Measurements from ENCODE around the gene AKR1C3.
"Not testable (repeated sequence)": the region's sequence is repeated elsewhere in the genome, so short reads cannot be mapped to it uniquely, and the experiment has no call there.

Gene AKR1C3

GRCh38 chr10:5089865-5090264, 4.3 kb upstream of the AKR1C3 start:
- H3K4me1 ChIP-seq (ENCODE audit: control insufficient read depth, insufficient read depth, low read length, poor library complexity, severe bottlenecking) = no peaks in the 10 kb centered on the region
- no peaks in the 10 kb centered on the region for H3K9me3 ChIP-seq (ENCODE audit: control insufficient read depth, low read length)
- no peaks in the 10 kb centered on the region for H3K36me3 ChIP-seq (ENCODE audit: control insufficient read depth, insufficient read depth, low read length)
- no peak overlapping the region for H3K27ac ChIP-seq (ENCODE audit: low read depth, low read length, severe bottlenecking)
- whole genome bisulfite sequencing, 2 experiments (ENCODE audit: insufficient coverage in 2 of 2) = 61 to 92% methylated on average over 2 to 3 of the region's 4 CpGs
- no peak overlapping the region for H3K4me3 ChIP-seq (ENCODE audit: extremely low read depth, insufficient read depth, low read length, poor library complexity, severe bottlenecking)

GRCh38 chr10:5090551-5090950, 3.7 kb upstream of the AKR1C3 start:
- Histone ChIP-seq H3K27ac (ENCODE audit: low read depth, low read length, severe bottlenecking) (no peak overlapping the region), H3K9me3 (ENCODE audit: control insufficient read depth, low read length) (no peaks in the 10 kb centered on the region), H3K4me3 (ENCODE audit: extremely low read depth, insufficient read depth, low read length, poor library complexity, severe bottlenecking) (no peak overlapping the region), H3K36me3 (ENCODE audit: control insufficient read depth, insufficient read depth, low read length) (no peaks in the 10 kb centered on the region), H3K4me1 (ENCODE audit: control insufficient read depth, insufficient read depth, low read length, poor library complexity, severe bottlenecking) (no peaks in the 10 kb centered on the region)

DNA sequence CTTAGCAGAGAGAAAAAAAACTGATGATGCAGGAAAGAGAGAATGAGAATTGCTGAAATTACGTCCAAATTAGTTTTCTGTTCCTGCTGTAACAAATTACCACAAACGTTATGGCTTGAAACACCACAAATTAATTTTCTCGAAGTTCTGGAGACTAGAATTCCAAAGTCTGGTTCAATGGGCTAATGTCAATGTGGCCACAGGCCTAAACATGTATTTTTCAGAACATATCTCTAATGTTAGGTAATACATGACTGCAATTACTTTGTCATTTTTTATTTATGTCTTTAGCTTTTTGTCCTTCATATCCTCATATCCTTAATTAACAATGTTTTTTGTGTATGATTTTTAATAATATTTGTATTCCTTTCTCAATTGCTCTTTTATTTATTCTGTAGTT, 3.0 kb upstream of the AKR1C3 start:
- H3K27ac ChIP-seq (ENCODE audit: low read depth, low read length, severe bottlenecking) = no peak overlapping the region
- WGBS, 2 experiments (ENCODE audit: insufficient coverage in 2 of 2) = 90% methylated on average over 3 of the region's 3 CpGs; no CpG with 5 or more reads in 1 of the 2 experiments
- no peaks in the 10 kb centered on the region for H3K4me1 ChIP-seq (ENCODE audit: control insufficient read depth, insufficient read depth, low read length, poor library complexity, severe bottlenecking)
- no peaks in the 10 kb centered on the region for H3K9me3 ChIP-seq (ENCODE audit: control insufficient read depth, low read length)
- H3K4me3 ChIP-seq (ENCODE audit: extremely low read depth, insufficient read depth, low read length, poor library complexity, severe bottlenecking) = no peak overlapping the region
- H3K36me3 ChIP-seq (ENCODE audit: control insufficient read depth, insufficient read depth, low read length) = no peaks in the 10 kb centered on the region

GRCh38 chr10:5092375-5092774, 1.8 kb upstream of the AKR1C3 start:
- H3K4me1 ChIP-seq (ENCODE audit: control insufficient read depth, insufficient read depth, low read length, poor library complexity, severe bottlenecking) = no peaks in the 10 kb centered on the region

DNA sequence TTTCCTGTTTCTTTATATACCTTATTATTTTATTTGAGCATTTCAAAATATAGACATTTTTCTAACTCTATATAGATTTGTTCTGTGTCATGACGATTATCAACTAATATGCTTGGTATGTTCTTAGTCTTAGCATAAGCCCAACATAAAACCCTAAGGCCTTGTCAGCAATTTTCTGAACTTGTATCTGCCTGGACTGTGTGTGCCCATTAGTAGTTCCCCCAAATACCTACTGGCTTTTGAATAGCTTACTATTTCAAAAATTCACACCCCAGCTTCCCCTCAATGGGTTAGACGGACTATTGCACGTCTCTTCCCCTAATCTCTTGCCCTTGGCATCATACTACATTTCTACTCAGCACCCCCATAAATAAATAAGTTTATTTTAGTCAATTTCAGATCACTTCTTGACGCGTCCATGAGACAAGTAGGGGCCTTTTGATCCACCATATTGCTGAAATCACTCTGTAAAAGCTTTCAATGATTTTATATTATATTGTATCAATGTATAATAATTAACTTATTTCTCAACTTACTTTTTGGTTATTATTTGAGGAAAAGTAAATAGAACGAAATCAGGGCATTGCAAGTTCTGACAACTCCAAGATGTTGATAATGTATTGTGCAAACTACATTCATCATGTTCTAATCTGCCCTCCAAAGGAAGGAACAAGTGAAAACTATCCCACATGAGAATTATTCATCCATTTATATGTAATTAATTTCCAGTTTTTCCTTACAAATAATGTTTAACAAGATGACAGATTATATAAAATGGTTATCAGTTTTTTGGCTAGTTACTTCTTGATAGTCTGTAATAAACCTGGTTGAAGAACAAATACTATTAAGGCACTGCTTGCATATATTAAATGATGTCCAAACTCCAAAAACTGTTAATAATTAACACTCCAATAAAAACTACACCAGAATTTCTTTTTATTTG, 1.1 kb upstream of the AKR1C3 start:
- WGBS, 2 experiments (ENCODE audit: insufficient coverage in 2 of 2) = 65 to 100% methylated on average over 2 of the region's 6 CpGs
- Histone ChIP-seq H3K4me1 (ENCODE audit: control insufficient read depth, insufficient read depth, low read length, poor library complexity, severe bottlenecking) (no peaks in the 10 kb centered on the region), H3K36me3 (ENCODE audit: control insufficient read depth, insufficient read depth, low read length) (no peaks in the 10 kb centered on the region), H3K4me3 (ENCODE audit: extremely low read depth, insufficient read depth, low read length, poor library complexity, severe bottlenecking) (no peak overlapping the region), H3K27ac (ENCODE audit: low read depth, low read length, severe bottlenecking) (no peak overlapping the region), H3K9me3 (ENCODE audit: control insufficient read depth, low read length) (no peaks in the 10 kb centered on the region)

More at GRCh38 chr10:5092375-5092774, 1.8 kb upstream of the AKR1C3 start:
- no peaks in the 10 kb centered on the region for H3K9me3 ChIP-seq (ENCODE audit: control insufficient read depth, low read length)
- no peak overlapping the region for H3K27ac ChIP-seq (ENCODE audit: low read depth, low read length, severe bottlenecking)
- no peaks in the 10 kb centered on the region for H3K36me3 ChIP-seq (ENCODE audit: control insufficient read depth, insufficient read depth, low read length)
- WGBS, 2 experiments (ENCODE audit: insufficient coverage in 2 of 2) = no CpG with 5 or more reads among the region's 2 CpGs
- no peak overlapping the region for H3K4me3 ChIP-seq (ENCODE audit: extremely low read depth, insufficient read depth, low read length, poor library complexity, severe bottlenecking)

DNA sequence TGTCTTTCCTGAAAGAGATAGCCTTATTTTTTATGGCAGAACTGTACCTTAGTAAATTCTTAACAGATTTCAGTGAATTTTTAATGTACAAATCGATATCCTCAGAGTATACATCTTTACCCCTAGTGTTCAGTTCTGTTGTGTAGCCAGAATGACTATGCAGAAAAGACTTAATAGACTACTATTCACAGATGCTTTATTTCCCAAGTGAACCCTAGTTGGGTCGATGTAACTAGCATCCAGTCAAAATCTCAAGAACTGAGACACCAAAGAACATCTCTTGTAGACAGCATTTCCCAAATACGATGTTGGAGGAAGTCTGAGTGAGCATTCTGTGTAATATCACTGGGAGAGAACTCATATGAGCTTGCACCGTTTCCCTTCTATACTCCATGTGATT, 1.5 kb downstream of the AKR1C3 start:
- Histone ChIP-seq H3K4me3 (ENCODE audit: extremely low read depth, insufficient read depth, low read length, poor library complexity, severe bottlenecking) (no peak overlapping the region), H3K36me3 (ENCODE audit: control insufficient read depth, insufficient read depth, low read length) (no peaks in the 10 kb centered on the region), H3K9me3 (ENCODE audit: control insufficient read depth, low read length) (no peaks in the 10 kb centered on the region), H3K4me1 (ENCODE audit: control insufficient read depth, insufficient read depth, low read length, poor library complexity, severe bottlenecking) (no peaks in the 10 kb centered on the region), H3K27ac (ENCODE audit: low read depth, low read length, severe bottlenecking) (no peak overlapping the region)
- WGBS, 2 experiments (ENCODE audit: insufficient coverage in 2 of 2) = no CpG with 5 or more reads among the region's 4 CpGs

- Histone ChIP-seq H3K4me3 (ENCODE audit: extremely low read depth, insufficient read depth, low read length, poor library complexity, severe bottlenecking) (no peak overlapping the region), H3K9me3 (ENCODE audit: control insufficient read depth, low read length) (no peaks in the 10 kb centered on the region), H3K36me3 (ENCODE audit: control insufficient read depth, insufficient read depth, low read length) (no peaks in the 10 kb centered on the region), H3K27ac (ENCODE audit: low read depth, low read length, severe bottlenecking) (no peak overlapping the region), H3K4me1 (ENCODE audit: control insufficient read depth, insufficient read depth, low read length, poor library complexity, severe bottlenecking) (no peaks in the 10 kb centered on the region)
- 67 to 79% methylated on average over 1 to 2 of the region's 2 CpGs for WGBS, 2 experiments (ENCODE audit: insufficient coverage in 2 of 2)
Observed at GRCh38 chr10:5096108-5096507, 1.9 kb downstream of the AKR1C3 start.

DNA sequence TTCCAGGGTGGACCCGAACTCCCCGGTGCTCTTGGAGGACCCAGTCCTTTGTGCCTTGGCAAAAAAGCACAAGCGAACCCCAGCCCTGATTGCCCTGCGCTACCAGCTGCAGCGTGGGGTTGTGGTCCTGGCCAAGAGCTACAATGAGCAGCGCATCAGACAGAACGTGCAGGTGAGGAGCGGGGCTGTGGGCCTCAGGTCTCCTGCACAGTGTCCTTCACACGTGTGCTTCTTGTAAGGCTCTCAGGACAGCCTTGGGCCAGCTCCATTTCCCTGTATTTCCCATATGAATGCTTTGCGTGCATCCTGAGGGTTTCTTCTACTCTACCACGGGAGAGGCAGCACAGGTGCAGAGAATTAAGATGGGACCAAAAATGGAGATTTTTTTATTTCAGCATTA, 8.3 kb downstream of the AKR1C3 start:
- H3K27ac ChIP-seq (ENCODE audit: low read depth, low read length, severe bottlenecking); H3K36me3 ChIP-seq (ENCODE audit: control insufficient read depth, insufficient read depth, low read length); H3K9me3 ChIP-seq (ENCODE audit: control insufficient read depth, low read length); H3K4me1 ChIP-seq (ENCODE audit: control insufficient read depth, insufficient read depth, low read length, poor library complexity, severe bottlenecking); H3K4me3 ChIP-seq (ENCODE audit: extremely low read depth, insufficient read depth, low read length, poor library complexity, severe bottlenecking): not testable (repeated sequence)
- WGBS, 2 experiments (ENCODE audit: insufficient coverage in 2 of 2) = no CpG with 5 or more reads among the region's 11 CpGs

DNA sequence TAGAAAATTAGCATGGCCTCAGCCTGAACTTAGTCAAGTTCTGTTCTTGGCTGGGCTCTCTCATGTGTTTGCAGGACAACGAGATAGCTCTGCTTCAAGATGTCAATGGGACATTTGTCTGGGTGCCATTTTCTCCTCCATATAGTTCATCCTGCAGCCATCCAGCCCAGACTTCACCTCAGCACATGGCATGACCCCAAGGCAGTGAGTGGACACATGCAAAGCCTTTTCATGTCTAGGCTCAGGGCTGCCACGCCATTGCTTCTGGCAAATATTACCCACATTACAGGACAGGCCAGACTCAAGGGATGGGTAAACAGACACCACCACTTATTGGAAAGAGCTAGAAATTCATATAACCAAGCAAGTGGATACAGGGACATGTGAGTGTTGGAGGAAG, 9.3 kb downstream of the AKR1C3 start:
- no peaks in the 10 kb centered on the region for H3K9me3 ChIP-seq (ENCODE audit: control insufficient read depth, low read length)
- no peaks in the 10 kb centered on the region for H3K4me1 ChIP-seq (ENCODE audit: control insufficient read depth, insufficient read depth, low read length, poor library complexity, severe bottlenecking)
- no peak overlapping the region for H3K27ac ChIP-seq (ENCODE audit: low read depth, low read length, severe bottlenecking)
- H3K4me3 ChIP-seq (ENCODE audit: extremely low read depth, insufficient read depth, low read length, poor library complexity, severe bottlenecking) = no peak overlapping the region
- WGBS, 2 experiments (ENCODE audit: insufficient coverage in 2 of 2) = 59 to 82% methylated on average over 1 to 2 of the region's 2 CpGs
- no peaks in the 10 kb centered on the region for H3K36me3 ChIP-seq (ENCODE audit: control insufficient read depth, insufficient read depth, low read length)

DNA sequence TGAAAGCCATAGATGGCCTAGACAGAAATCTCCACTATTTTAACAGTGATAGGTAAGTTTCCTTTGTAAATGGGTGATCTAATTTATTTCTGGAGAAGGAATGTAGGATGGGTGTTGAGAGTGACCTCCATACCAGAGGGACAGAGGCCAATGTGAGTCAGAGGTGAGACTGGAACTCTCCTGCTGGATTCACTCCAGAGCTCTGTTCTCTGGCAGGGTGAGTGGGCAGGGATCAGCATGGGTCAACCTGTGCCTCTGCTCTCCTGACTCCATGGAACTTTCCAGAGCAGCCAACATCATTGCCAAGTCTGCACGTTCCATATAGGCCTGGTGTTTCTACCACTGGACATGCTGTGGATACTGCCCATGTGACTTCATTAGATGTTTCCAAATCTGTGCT, 11.4 kb downstream of the AKR1C3 start:
- Histone ChIP-seq H3K9me3 (ENCODE audit: control insufficient read depth, low read length) (peaks cover 4% of the 10 kb centered on the region), H3K36me3 (ENCODE audit: control insufficient read depth, insufficient read depth, low read length) (no peaks in the 10 kb centered on the region), H3K27ac (ENCODE audit: low read depth, low read length, severe bottlenecking) (no peak overlapping the region), H3K4me3 (ENCODE audit: extremely low read depth, insufficient read depth, low read length, poor library complexity, severe bottlenecking) (no peak overlapping the region), H3K4me1 (ENCODE audit: control insufficient read depth, insufficient read depth, low read length, poor library complexity, severe bottlenecking) (no peaks in the 10 kb centered on the region)
- WGBS, 2 experiments (ENCODE audit: insufficient coverage in 2 of 2) = 86% methylated on average over 1 of the region's 1 CpG; no CpG with 5 or more reads in 1 of the 2 experiments

GRCh38 chr10:5106553-5106952, 12.3 kb downstream of the AKR1C3 start:
- 91 to 100% methylated on average over 1 of the region's 1 CpG for WGBS, 2 experiments (ENCODE audit: insufficient coverage in 2 of 2)
- Histone ChIP-seq H3K4me1 (ENCODE audit: control insufficient read depth, insufficient read depth, low read length, poor library complexity, severe bottlenecking) (no peaks in the 10 kb centered on the region), H3K4me3 (ENCODE audit: extremely low read depth, insufficient read depth, low read length, poor library complexity, severe bottlenecking) (no peak overlapping the region), H3K36me3 (ENCODE audit: control insufficient read depth, insufficient read depth, low read length) (no peaks in the 10 kb centered on the region), H3K27ac (ENCODE audit: low read depth, low read length, severe bottlenecking) (no peak overlapping the region), H3K9me3 (ENCODE audit: control insufficient read depth, low read length) (peaks cover 4% of the 10 kb centered on the region)
